Adrenal gland (tissue), 12 donors: ENCODE results near the gene KLHL29. TPM values are rescaled to one million over a fixed set of nuclear protein-coding genes. Genes with fewer than 3 reads are reported as not detected.

Experiments
- DNase-seq, 7 donors: peaks; one replicate each; pipeline ENCODE4 v3.0.0-alpha.2; 2019 to 2020
- H3K27ac ChIP-seq, 5 donors: fragments of 200-600 bp; sonication (generic) in 4 of 5; 1 replicate in 3 of 5; 2 replicates in 2 of 5; pipeline versions ENCODE4 v1.5.1 to v1.8.0; 2016 to 2020; ENCODE audit warnings: mild to moderate bottlenecking in 1 of 5
- H3K27me3 ChIP-seq: fragments of 200-600 bp; 2 replicates; pipeline ENCODE4 v1.8.0; 2021
- H3K36me3 ChIP-seq, 2 donors: fragments of 200-600 bp; replicated peaks in 1 of 2; 1 replicate in 1 of 2; 2 replicates in 1 of 2; pipeline versions ENCODE4 v1.5.1 to v1.8.0; 2018 to 2022
- H3K4me1 ChIP-seq, 2 donors: fragments of 200-600 bp; replicated peaks in 1 of 2; 1 replicate in 1 of 2; 2 replicates in 1 of 2; pipeline versions ENCODE4 v1.5.1 to v1.8.0; 2018 to 2021
- H3K4me3 ChIP-seq, 4 donors: fragments of 200-600 bp; sonication (generic) in 3 of 4; one replicate each; pipeline ENCODE4 v1.5.1; 2016 to 2018
- H3K9me3 ChIP-seq, 3 donors: fragments of 200-600 bp; sonication (generic) in 1 of 3; replicated peaks in 1 of 3; 1 replicate in 2 of 3; 2 replicates in 1 of 3; pipeline versions ENCODE4 v1.5.1 to v1.8.0; 2016 to 2021
- CTCF ChIP-seq, 6 experiments: fragments of 450-650 bp in 4 of 6; fragments of 200-600 bp in 2 of 6; sonication (generic) in 1 of 6; IDR thresholded peaks; 1 replicate in 5 of 6; 2 replicates in 1 of 6; pipeline versions ENCODE4 v1.5.1 to v1.8.0; 2016 to 2021; ENCODE audit warnings: antibody characterized with exemption in 6 of 6, mild to moderate bottlenecking in 2 of 6, moderate library complexity in 1 of 6
- POLR2A ChIP-seq, 2 donors: fragments of 450-650 bp; IDR thresholded peaks; one replicate each; pipeline ENCODE4 v1.6.1; 2017; ENCODE audit warnings: antibody characterized with exemption in 2 of 2, mild to moderate bottlenecking in 2 of 2, moderate library complexity in 1 of 2
- WGBS, 4 donors: extraction: QIAGEN DNeasy Blood & Tissue Kit in 2 of 4; methylation state at CpG; one replicate each; pipeline versions ENCODE4 v1.1.5 to v1.1.7; 2013 to 2017; 5-methylcytosine and 5-hydroxymethylcytosine counted together
- intact Hi-C, 2 donors: fragments of 100-400 bp; cut with DNase I; formaldehyde crosslinking; loops; one replicate each; pipeline versions ENCODE4 v1.14.1 to v1.15.0; 2022 to 2023
- polyA plus RNA-seq, 3 donors: library from polyadenylated mRNA; stranded (reverse); fragments of 200-250 nt in 2 of 3; fragments of 350-450 nt in 1 of 3; fragmentation: Illumina TruSeq in 1 of 3; extraction: RNeasy Lipid Tissue Mini Kit (QIAGEN cat#74804) in 1 of 3; gene quantifications; one replicate each; pipeline ENCODE4 v1.2.3, GENCODE V29; 2013 to 2014
- total RNA-seq, 9 donors: library from RNA; depleted of rRNA in 4 of 9; stranded (reverse); fragments of >200 nt in 4 of 9; fragments of 120-200 nt in 1 of 9; fragmentation: NEBNext Ultra II Directional in 1 of 9; extraction: Animal tissue kit (Norgen Biotek cat#: 25700) in 1 of 9; gene quantifications; one replicate each; pipeline versions ENCODE4 v1.1.0 to v1.2.4, GENCODE V29; 2013 to 2023
- donor health status: healthy with polysubstance abuse.
- donor health status: Bipolar disorder and iron deficiency.
- donor health status: DM: yes; HTN: yes; CAD: no.
- donor health status: DM: no; HTN: no; CAD: no.
- donor health status: DM: no; HTN: no; CAD: no.
- donor health status: DM: yes; HTN: yes; CAD: no.

KLHL29 gene
- total and polyA plus RNA-seq, 12 donors = 1.9 to 24.5 (median 15.7) TPM

DNA sequence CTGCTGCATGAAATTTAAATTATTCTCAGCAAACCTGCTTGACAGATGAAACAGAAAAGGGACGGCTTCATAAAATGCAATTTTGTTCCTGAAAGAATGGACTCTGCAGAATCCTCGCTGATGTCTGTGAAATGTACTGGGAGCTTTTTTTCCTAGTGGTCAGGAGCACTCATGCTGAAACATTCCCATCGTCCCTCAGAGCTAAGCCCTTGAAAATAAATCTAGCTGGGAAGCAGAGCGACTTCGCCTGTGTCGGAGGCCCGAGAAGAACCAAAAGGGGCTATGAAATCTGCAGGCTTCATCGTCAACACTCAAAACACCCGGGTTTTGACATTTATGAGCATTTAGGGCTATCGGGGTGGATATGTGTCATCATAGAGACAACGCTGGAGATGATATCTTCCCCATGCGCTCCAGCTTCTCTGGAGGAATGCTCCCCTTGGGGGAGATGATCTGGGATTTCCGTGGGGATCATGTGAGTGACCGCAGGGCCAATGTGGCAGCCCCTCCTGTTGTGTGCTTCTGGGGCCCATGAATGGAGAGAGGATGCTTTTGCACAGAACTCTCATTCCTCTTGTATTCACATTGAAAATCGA is 182.3 kb downstream of the KLHL29 start:
- peak overlapping the region in 1 of 5 donors; percentile 82 for H3K27ac ChIP-seq
- no peaks in the 10 kb centered on the region for H3K9me3 ChIP-seq
- TF ChIP-seq POLR2A (IDR thresholded peaks at IDR 0.05) (no peak), CTCF (IDR thresholded peaks at IDR 0.05) (no peak)
- no peaks in the 10 kb centered on the region for H3K27me3 ChIP-seq
- DNase-seq = no peak
- 88 to 95% (median 89%) methylated on average over 11 to 15 of the region's 15 CpGs for WGBS, 4 donors
- no peak overlapping the region for H3K4me3 ChIP-seq
- intact Hi-C loops = no loop called here
- H3K36me3 ChIP-seq = peaks cover 0 to 7% of the 10 kb centered on the region in 2 donors
- H3K4me1 ChIP-seq = peaks cover 14 to 63% of the 10 kb centered on the region in 2 donors

GRCh38 chr2:23568211-23568610 is 183.2 kb downstream of the KLHL29 start:
- Histone ChIP-seq H3K4me1 (peaks cover 14 to 57% of the 10 kb centered on the region in 2 donors), H3K27ac (peak overlapping the region in 2 of 5 donors; percentile 42 to 61), H3K9me3 (no peaks in the 10 kb centered on the region), H3K36me3 (no peaks in the 10 kb centered on the region), H3K27me3 (no peaks in the 10 kb centered on the region), H3K4me3 (no peak overlapping the region)
- DNase-seq = no peak
- intact Hi-C loops = no loop called here
- TF ChIP-seq CTCF (IDR thresholded peaks at IDR 0.05) (no peak), POLR2A (IDR thresholded peaks at IDR 0.05) (no peak)
- 85 to 96% (median 90%) methylated on average over 2 of the region's 2 CpGs for WGBS, 4 donors

GRCh38 chr2:23568626-23569190 is 183.7 kb downstream of the KLHL29 start:
- H3K36me3 ChIP-seq = no peaks in the 10 kb centered on the region
- H3K27ac ChIP-seq = peak overlapping the region in 2 of 5 donors; percentile 42 to 61
- H3K4me3 ChIP-seq = no peak overlapping the region
- intact Hi-C loops = no loop called here
- H3K4me1 ChIP-seq = peaks cover 14 to 55% of the 10 kb centered on the region in 2 donors
- no peaks in the 10 kb centered on the region for H3K27me3 ChIP-seq
- 50 to 61% (median 52%) methylated on average over 3 of the region's 3 CpGs for WGBS, 4 donors
- TF ChIP-seq CTCF (IDR thresholded peaks at IDR 0.05) (no peak), POLR2A (IDR thresholded peaks at IDR 0.05) (no peak)
- no peaks in the 10 kb centered on the region for H3K9me3 ChIP-seq
- peak in 1 of 7 donors; percentile 63 for DNase-seq

GRCh38 chr2:23569761-23570365 is 184.9 kb downstream of the KLHL29 start:
- TF ChIP-seq POLR2A (IDR thresholded peaks at IDR 0.05) (no peak), CTCF (IDR thresholded peaks at IDR 0.05) (no peak)
- Histone ChIP-seq H3K36me3 (no peaks in the 10 kb centered on the region), H3K27me3 (no peaks in the 10 kb centered on the region), H3K9me3 (no peaks in the 10 kb centered on the region), H3K27ac (peak overlapping the region in 2 of 5 donors; percentile 13 to 84), H3K4me1 (peaks cover 14 to 48% of the 10 kb centered on the region in 2 donors), H3K4me3 (no peak overlapping the region)
- no peak for DNase-seq
- 76 to 89% (median 85%) methylated on average over 12 of the region's 12 CpGs for WGBS, 4 donors
- intact Hi-C loops = no loop called here
